ENCODE measurements around the gene CHRM4.

CHRM4 gene

GRCh38 chr11:46342239-46342638 is 49.3 kb downstream of the CHRM4 start:
- Histone ChIP-seq H4K20me1 (ENCODE audit: insufficient read depth, low read length, poor library complexity, severe bottlenecking) (no peaks in the 10 kb centered on the region), H3K9me2 (replicated peaks; ENCODE audit: low read depth, low read length) (no peaks in the 10 kb centered on the region), H3K4me3 (ENCODE audit: low read length, poor library complexity, severe bottlenecking) (peak overlapping the region; percentile 69), H3K9ac (ENCODE audit: low read depth, low read length, poor library complexity, severe bottlenecking) (peak overlapping the region; percentile 81), H3K79me2 (ENCODE audit: insufficient read depth, low read length) (peaks cover 16% of the 10 kb centered on the region), H2AFZ (ENCODE audit: low read length) (no peak overlapping the region), H3K36me3 (ENCODE audit: insufficient read depth, low read length) (no peaks in the 10 kb centered on the region), H3K4me1 (ENCODE audit: insufficient read depth, low read length, poor library complexity, severe bottlenecking) (peaks cover 84% of the 10 kb centered on the region), H3K9me3 (ENCODE audit: insufficient read depth, low read depth, low read length) (no peaks in the 10 kb centered on the region), H3F3A (ENCODE audit: low read depth) (peaks cover 14% of the 10 kb centered on the region; the same call in 1 of the 2 replicates), H3K4me2 (ENCODE audit: low read depth, low read length, poor library complexity, severe bottlenecking) (peak overlapping the region; percentile 93), H3K27me3 (ENCODE audit: insufficient read depth, low read length, poor library complexity, severe bottlenecking) (no peaks in the 10 kb centered on the region)
- TF ChIP-seq CTCF (conservative IDR thresholded peaks at IDR 0.05; ENCODE audit: low read length): no peak
- TF ChIP-seq EZH2phosphoT487 (IDR thresholded peaks at IDR 0.05; ENCODE audit: borderline replicate concordance): no peak

- Histone ChIP-seq H3K9ac (ENCODE audit: low read depth, low read length, poor library complexity, severe bottlenecking) (peak overlapping the region; percentile 81), H3K4me2 (ENCODE audit: low read depth, low read length, poor library complexity, severe bottlenecking) (peak overlapping the region; percentile 93), H3K9me3 (ENCODE audit: insufficient read depth, low read depth, low read length) (no peaks in the 10 kb centered on the region), H3F3A (ENCODE audit: low read depth) (peaks cover 14% of the 10 kb centered on the region; the same call in 1 of the 2 replicates), H3K9me2 (replicated peaks; ENCODE audit: low read depth, low read length) (no peaks in the 10 kb centered on the region), H4K20me1 (ENCODE audit: insufficient read depth, low read length, poor library complexity, severe bottlenecking) (no peaks in the 10 kb centered on the region), H3K27me3 (ENCODE audit: insufficient read depth, low read length, poor library complexity, severe bottlenecking) (no peaks in the 10 kb centered on the region), H3K79me2 (ENCODE audit: insufficient read depth, low read length) (peaks cover 11% of the 10 kb centered on the region), H3K4me1 (ENCODE audit: insufficient read depth, low read length, poor library complexity, severe bottlenecking) (peaks cover 78% of the 10 kb centered on the region), H3K36me3 (ENCODE audit: insufficient read depth, low read length) (no peaks in the 10 kb centered on the region), H2AFZ (ENCODE audit: low read length) (no peak overlapping the region), H3K4me3 (ENCODE audit: low read length, poor library complexity, severe bottlenecking) (peak overlapping the region; percentile 69)
- TF ChIP-seq CTCF (conservative IDR thresholded peaks at IDR 0.05; ENCODE audit: low read length) (no peak), EZH2phosphoT487 (IDR thresholded peaks at IDR 0.05; ENCODE audit: borderline replicate concordance) (no peak)
Observed at GRCh38 chr11:46341454-46341853, 50.1 kb downstream of the CHRM4 start.

- TF ChIP-seq CTCF (conservative IDR thresholded peaks at IDR 0.05; ENCODE audit: low read length): no peak
- TF ChIP-seq EZH2phosphoT487 (IDR thresholded peaks at IDR 0.05; ENCODE audit: borderline replicate concordance): no peak
- Histone ChIP-seq H4K20me1 (ENCODE audit: insufficient read depth, low read length, poor library complexity, severe bottlenecking) (no peaks in the 10 kb centered on the region), H3K4me3 (ENCODE audit: low read length, poor library complexity, severe bottlenecking) (no peak overlapping the region), H3K79me2 (ENCODE audit: insufficient read depth, low read length) (no peaks in the 10 kb centered on the region), H3K9me3 (ENCODE audit: insufficient read depth, low read depth, low read length) (no peaks in the 10 kb centered on the region), H3K4me2 (ENCODE audit: low read depth, low read length, poor library complexity, severe bottlenecking) (no peak overlapping the region), H3K9ac (ENCODE audit: low read depth, low read length, poor library complexity, severe bottlenecking) (peak overlapping the region; percentile 81), H3K4me1 (ENCODE audit: insufficient read depth, low read length, poor library complexity, severe bottlenecking) (peaks cover 61% of the 10 kb centered on the region), H3K36me3 (ENCODE audit: insufficient read depth, low read length) (no peaks in the 10 kb centered on the region), H3K9me2 (replicated peaks; ENCODE audit: low read depth, low read length) (no peaks in the 10 kb centered on the region), H2AFZ (ENCODE audit: low read length) (no peak overlapping the region), H3K27me3 (ENCODE audit: insufficient read depth, low read length, poor library complexity, severe bottlenecking) (no peaks in the 10 kb centered on the region), H3F3A (ENCODE audit: low read depth) (peaks cover 14% of the 10 kb centered on the region; the same call in 1 of the 2 replicates)
Observed at GRCh38 chr11:46339816-46340215, 51.8 kb downstream of the CHRM4 start.
